Astrocyte (in vitro differentiated cells and primary cell): ENCODE measurements around the gene PLEKHA1.

Experiments
- EZH2 ChIP-seq: IDR thresholded peaks from 2 replicates; pipeline ENCODE4 v1.6.1; 2012; ENCODE audit warnings: mild to moderate bottlenecking, low read length, inconsistent platforms; ENCODE audit not compliant: insufficient read depth
- TF ChIP-seq, protein P1 (sequence below): IDR thresholded peaks from 2 replicates; pipeline ENCODE4 v1.5.1; 2011; ENCODE audit warnings: low read depth, mild to moderate bottlenecking, inconsistent platforms, low read length, moderate library complexity; ENCODE audit not compliant: insufficient read depth

DNA sequence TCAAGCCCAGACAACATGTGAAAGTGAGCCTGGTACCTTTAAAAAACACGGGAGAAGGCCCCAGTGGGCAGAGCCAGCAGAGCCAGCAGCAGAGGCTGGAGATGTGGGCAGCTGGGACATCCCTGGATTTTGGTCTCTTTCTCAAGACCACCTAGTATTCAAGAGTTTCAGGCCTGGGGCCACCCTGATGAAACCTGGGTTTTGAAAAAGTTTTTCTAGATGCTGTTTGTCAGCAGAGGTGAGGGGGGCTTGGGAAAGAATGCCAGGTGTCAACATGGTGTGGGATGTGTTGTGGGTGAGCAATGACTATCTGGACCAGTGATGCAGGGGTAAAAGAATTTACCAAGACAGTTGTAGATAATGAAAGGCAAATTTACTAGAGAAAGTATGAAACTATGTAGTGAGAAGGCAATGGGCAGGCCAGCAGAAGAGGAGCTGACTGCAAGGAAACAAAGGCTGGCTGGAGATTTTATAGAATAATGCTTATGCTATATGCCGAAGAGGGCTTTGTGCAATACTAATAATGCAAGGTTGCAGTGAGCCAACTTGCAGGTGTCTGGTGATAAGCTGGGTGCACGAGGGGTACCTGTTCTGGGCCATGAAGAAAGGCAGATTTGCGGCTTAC is 28.1 kb upstream of the PLEKHA1 start:
- TF ChIP-seq, protein P1, sequence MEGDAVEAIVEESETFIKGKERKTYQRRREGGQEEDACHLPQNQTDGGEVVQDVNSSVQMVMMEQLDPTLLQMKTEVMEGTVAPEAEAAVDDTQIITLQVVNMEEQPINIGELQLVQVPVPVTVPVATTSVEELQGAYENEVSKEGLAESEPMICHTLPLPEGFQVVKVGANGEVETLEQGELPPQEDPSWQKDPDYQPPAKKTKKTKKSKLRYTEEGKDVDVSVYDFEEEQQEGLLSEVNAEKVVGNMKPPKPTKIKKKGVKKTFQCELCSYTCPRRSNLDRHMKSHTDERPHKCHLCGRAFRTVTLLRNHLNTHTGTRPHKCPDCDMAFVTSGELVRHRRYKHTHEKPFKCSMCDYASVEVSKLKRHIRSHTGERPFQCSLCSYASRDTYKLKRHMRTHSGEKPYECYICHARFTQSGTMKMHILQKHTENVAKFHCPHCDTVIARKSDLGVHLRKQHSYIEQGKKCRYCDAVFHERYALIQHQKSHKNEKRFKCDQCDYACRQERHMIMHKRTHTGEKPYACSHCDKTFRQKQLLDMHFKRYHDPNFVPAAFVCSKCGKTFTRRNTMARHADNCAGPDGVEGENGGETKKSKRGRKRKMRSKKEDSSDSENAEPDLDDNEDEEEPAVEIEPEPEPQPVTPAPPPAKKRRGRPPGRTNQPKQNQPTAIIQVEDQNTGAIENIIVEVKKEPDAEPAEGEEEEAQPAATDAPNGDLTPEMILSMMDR, result no peak
- TF ChIP-seq EZH2, result no peak
